DOHH2 (cell line): ENCODE data around the gene SMTN.

ENCODE experiments used
- CTCF ChIP-seq: fragments of 200-600 bp; sonication (generic); IDR thresholded peaks from one replicate; pipeline ENCODE4 v1.5.1; 2014; ENCODE audit warnings: antibody characterized with exemption, mild to moderate bottlenecking, low read depth, low read length; ENCODE audit not compliant: poor library complexity, severe bottlenecking
- EZH2phosphoT487 ChIP-seq: fragments of 200-600 bp; sonication (generic); IDR thresholded peaks from 2 replicates; pipeline ENCODE4 v1.6.1; 2017; ENCODE audit warnings: borderline replicate concordance, mild to moderate bottlenecking, antibody characterized with exemption, low read length, moderate library complexity, mixed read lengths

- TF ChIP-seq CTCF (no peak), EZH2phosphoT487 (no peak)
These were observed 45.2 kb downstream of the SMTN start for GRCh38 chr22:31126128-31126868.
